ENCODE measurements around the gene GOLPH3L. TPM values are rescaled to one million over a fixed set of nuclear protein-coding genes. Genes with fewer than 3 reads are reported as not detected.
A peak's percentile ranks its signal among the peaks of the same experiment; 100 is the strongest.
"Not testable (repeated sequence)": the region's sequence is repeated elsewhere in the genome, so short reads cannot be mapped to it uniquely, and the experiment has no call there.

GOLPH3L gene
- total and polyA plus RNA-seq, 5 donors from 2014 or later: 8.6 to 30.0 (median 24.1) TPM

GRCh38 chr1:150657064-150657463 lies 39.9 kb downstream of the GOLPH3L start:
- not testable (repeated sequence) for H3K9me3 ChIP-seq (ENCODE audit: control insufficient read depth in 2 of 2, low read length in 2 of 2); H3K4me1 Mint-ChIP-seq; H3K27me3 ChIP-seq (ENCODE audit: control insufficient read depth, insufficient read depth, low read length); H3K27ac ChIP-seq (ENCODE audit: insufficient read depth, low read length, poor library complexity, severe bottlenecking); H3K9me3 Mint-ChIP-seq; H3K27me3 Mint-ChIP-seq; H3K4me3 ChIP-seq (ENCODE audit: low read depth, low read length); H3K27ac Mint-ChIP-seq; DNase-seq; H3K4me3 Mint-ChIP-seq; ATAC-seq (ENCODE audit: low read depth in 2 of 2); H3K4me1 ChIP-seq (ENCODE audit: control insufficient read depth, insufficient read depth, low read length, poor library complexity, severe bottlenecking)
- H3K36me3 Mint-ChIP-seq: peaks cover 35% of the 10 kb centered on the region
- peaks cover 21% of the 10 kb centered on the region for H3K36me3 ChIP-seq (ENCODE audit: control insufficient read depth, insufficient read depth, low read length)

GRCh38 chr1:150654635-150655034 lies 42.3 kb downstream of the GOLPH3L start:
- H3K27me3 ChIP-seq (ENCODE audit: control insufficient read depth, insufficient read depth, low read length); DNase-seq; H3K4me1 Mint-ChIP-seq; H3K4me3 ChIP-seq (ENCODE audit: low read depth, low read length); H3K9me3 ChIP-seq (ENCODE audit: control insufficient read depth in 2 of 2, low read length in 2 of 2); H3K9me3 Mint-ChIP-seq; H3K27me3 Mint-ChIP-seq; H3K4me1 ChIP-seq (ENCODE audit: control insufficient read depth, insufficient read depth, low read length, poor library complexity, severe bottlenecking); ATAC-seq (ENCODE audit: low read depth in 2 of 2); H3K27ac ChIP-seq (ENCODE audit: insufficient read depth, low read length, poor library complexity, severe bottlenecking): not testable (repeated sequence)
- H3K4me3 Mint-ChIP-seq: peak overlapping the region in 1 of 4 donors; percentile 14
- peak overlapping the region in 1 of 3 donors; percentile 21 for H3K27ac Mint-ChIP-seq
- peaks cover 15% of the 10 kb centered on the region for H3K36me3 ChIP-seq (ENCODE audit: control insufficient read depth, insufficient read depth, low read length)
- peaks cover 23% of the 10 kb centered on the region for H3K36me3 Mint-ChIP-seq

DNA sequence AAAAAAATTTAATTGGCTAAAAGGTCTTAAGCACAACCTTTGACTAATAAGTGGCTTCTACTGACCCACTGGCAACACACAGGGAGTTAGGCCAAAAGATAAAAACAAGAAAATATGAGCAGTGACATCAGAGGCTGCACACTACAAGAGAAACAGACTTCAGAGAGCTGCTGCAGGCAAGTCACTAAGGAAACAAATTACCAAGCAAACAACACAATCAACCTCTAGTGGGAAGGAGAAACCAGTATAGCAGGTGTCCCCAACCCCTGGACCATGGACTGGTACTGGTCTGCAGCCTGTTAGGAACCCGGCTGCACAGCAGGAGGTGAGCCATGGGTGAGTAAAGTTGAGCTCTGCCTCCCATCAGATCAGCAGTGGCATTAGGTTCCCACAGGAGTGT lies 46.8 kb downstream of the GOLPH3L start:
- Mint-ChIP-seq H3K36me3 (peaks cover 31% of the 10 kb centered on the region), H3K27ac (no peak overlapping the region)

DNA sequence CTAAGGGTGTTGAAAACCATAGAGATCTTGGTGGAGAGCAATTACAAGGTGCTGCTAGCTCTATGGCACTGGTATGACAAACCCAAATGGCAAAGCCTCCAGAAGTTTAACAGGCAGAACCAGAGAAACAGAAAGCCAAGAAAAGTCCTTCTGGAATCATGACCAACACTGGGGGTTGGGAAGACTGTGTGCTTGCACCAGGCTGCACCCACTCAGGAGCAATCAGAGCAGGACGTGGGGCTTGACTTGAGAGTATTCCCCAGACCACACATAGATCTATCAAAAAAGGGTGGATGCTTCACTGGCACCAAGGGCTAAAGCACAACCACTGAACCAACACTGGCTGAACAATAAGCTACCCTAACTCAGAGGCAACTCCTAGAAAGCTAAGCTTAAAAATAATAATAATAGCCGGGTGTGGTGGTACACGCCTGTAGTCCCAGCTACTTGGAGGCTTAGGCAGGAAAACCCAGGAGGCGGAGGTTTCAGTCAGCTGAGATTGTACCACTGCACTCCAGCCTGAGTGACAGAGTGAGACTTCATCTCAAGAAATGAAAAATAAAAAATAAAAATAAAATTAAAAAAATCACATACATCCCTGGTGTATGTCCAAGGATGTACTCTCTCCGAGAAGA lies 47.4 kb downstream of the GOLPH3L start:
- H3K9me3 ChIP-seq (ENCODE audit: control insufficient read depth in 2 of 2, low read length in 2 of 2): no peaks in the 10 kb centered on the region
- peak overlapping the region in 2 of 3 donors; percentile 38 to 66 for H3K27ac Mint-ChIP-seq
- H3K4me1 ChIP-seq (ENCODE audit: control insufficient read depth, insufficient read depth, low read length, poor library complexity, severe bottlenecking): no peaks in the 10 kb centered on the region
- H3K27ac ChIP-seq (ENCODE audit: insufficient read depth, low read length, poor library complexity, severe bottlenecking): no peak overlapping the region
- peaks cover 0 to 7% (median 5%) of the 10 kb centered on the region in 4 donors for H3K4me1 Mint-ChIP-seq
- DNase-seq (no peak), ATAC-seq (ENCODE audit: low read depth in 2 of 2) (no peak)
- no peaks in the 10 kb centered on the region for H3K27me3 ChIP-seq (ENCODE audit: control insufficient read depth, insufficient read depth, low read length)
- no peak overlapping the region for H3K4me3 ChIP-seq (ENCODE audit: low read depth, low read length)
- no peak overlapping the region for H3K4me3 Mint-ChIP-seq
- H3K27me3 Mint-ChIP-seq: no peaks in the 10 kb centered on the region
- H3K9me3 Mint-ChIP-seq: no peaks in the 10 kb centered on the region
- H3K36me3 ChIP-seq (ENCODE audit: control insufficient read depth, insufficient read depth, low read length): peaks cover 41% of the 10 kb centered on the region
- peaks cover 31% of the 10 kb centered on the region for H3K36me3 Mint-ChIP-seq

More for the DNA sequence above, 46.8 kb downstream of the GOLPH3L start:
- no peak overlapping the region for H3K4me3 ChIP-seq (ENCODE audit: low read depth, low read length)
- no peaks in the 10 kb centered on the region for H3K4me1 ChIP-seq (ENCODE audit: control insufficient read depth, insufficient read depth, low read length, poor library complexity, severe bottlenecking)
- no peaks in the 10 kb centered on the region for H3K9me3 ChIP-seq (ENCODE audit: control insufficient read depth in 2 of 2, low read length in 2 of 2)
- ATAC-seq (ENCODE audit: low read depth in 2 of 2) (no peak), DNase-seq (no peak)
- Mint-ChIP-seq H3K4me1 (peaks cover 0 to 7% (median 5%) of the 10 kb centered on the region in 4 donors), H3K27me3 (no peaks in the 10 kb centered on the region), H3K9me3 (no peaks in the 10 kb centered on the region), H3K4me3 (no peak overlapping the region)
- peaks cover 41% of the 10 kb centered on the region for H3K36me3 ChIP-seq (ENCODE audit: control insufficient read depth, insufficient read depth, low read length)
- no peak overlapping the region for H3K27ac ChIP-seq (ENCODE audit: insufficient read depth, low read length, poor library complexity, severe bottlenecking)
- no peaks in the 10 kb centered on the region for H3K27me3 ChIP-seq (ENCODE audit: control insufficient read depth, insufficient read depth, low read length)

DNA sequence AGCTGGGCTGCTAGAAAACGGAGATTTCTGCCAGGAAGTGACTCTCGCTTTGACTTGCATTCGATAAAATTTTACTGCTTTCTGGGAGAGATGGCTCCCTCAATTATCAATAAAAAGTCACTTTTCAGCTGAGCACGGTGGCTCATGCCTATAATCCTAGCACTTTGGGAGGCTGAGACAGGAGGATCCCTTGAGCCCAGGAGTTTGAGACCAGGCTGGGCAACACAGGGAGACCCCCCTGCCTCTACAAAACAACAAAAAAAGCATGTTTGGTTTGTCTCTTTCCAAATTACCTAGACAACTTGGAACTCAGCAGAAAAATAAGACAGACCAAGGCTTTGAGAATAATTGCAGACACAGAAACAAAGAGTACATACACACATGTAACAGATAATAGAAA lies 54.7 kb downstream of the GOLPH3L start:
- no peaks in the 10 kb centered on the region for H3K4me1 Mint-ChIP-seq

GRCh38 chr1:150641126-150641815 lies 55.7 kb downstream of the GOLPH3L start:
- not testable (repeated sequence) for H3K4me3 ChIP-seq (ENCODE audit: low read depth, low read length); H3K27ac Mint-ChIP-seq; H3K9me3 Mint-ChIP-seq; H3K4me1 Mint-ChIP-seq; H3K9me3 ChIP-seq (ENCODE audit: control insufficient read depth in 2 of 2, low read length in 2 of 2); H3K27ac ChIP-seq (ENCODE audit: insufficient read depth, low read length, poor library complexity, severe bottlenecking); ATAC-seq (ENCODE audit: low read depth in 2 of 2); H3K36me3 Mint-ChIP-seq; H3K27me3 Mint-ChIP-seq; DNase-seq; H3K27me3 ChIP-seq (ENCODE audit: control insufficient read depth, insufficient read depth, low read length); H3K4me3 Mint-ChIP-seq; H3K36me3 ChIP-seq (ENCODE audit: control insufficient read depth, insufficient read depth, low read length); H3K4me1 ChIP-seq (ENCODE audit: control insufficient read depth, insufficient read depth, low read length, poor library complexity, severe bottlenecking)

More for the DNA sequence above, 54.7 kb downstream of the GOLPH3L start:
- no peaks in the 10 kb centered on the region for H3K9me3 ChIP-seq (ENCODE audit: control insufficient read depth in 2 of 2, low read length in 2 of 2)
- Mint-ChIP-seq H3K9me3 (no peaks in the 10 kb centered on the region), H3K27ac (no peak overlapping the region), H3K4me3 (no peak overlapping the region), H3K36me3 (peaks cover 5% of the 10 kb centered on the region), H3K27me3 (no peaks in the 10 kb centered on the region)
- H3K27me3 ChIP-seq (ENCODE audit: control insufficient read depth, insufficient read depth, low read length): no peaks in the 10 kb centered on the region
- ATAC-seq (ENCODE audit: low read depth in 2 of 2) (no peak), DNase-seq (no peak)
- no peak overlapping the region for H3K27ac ChIP-seq (ENCODE audit: insufficient read depth, low read length, poor library complexity, severe bottlenecking)
- H3K4me3 ChIP-seq (ENCODE audit: low read depth, low read length): no peak overlapping the region
- no peaks in the 10 kb centered on the region for H3K4me1 ChIP-seq (ENCODE audit: control insufficient read depth, insufficient read depth, low read length, poor library complexity, severe bottlenecking)
- H3K36me3 ChIP-seq (ENCODE audit: control insufficient read depth, insufficient read depth, low read length): peaks cover 8% of the 10 kb centered on the region

GRCh38 chr1:150638430-150638829 lies 58.5 kb downstream of the GOLPH3L start:
- not testable (repeated sequence) for ATAC-seq (ENCODE audit: low read depth in 2 of 2); H3K9me3 Mint-ChIP-seq; H3K36me3 ChIP-seq (ENCODE audit: control insufficient read depth, insufficient read depth, low read length); H3K27ac ChIP-seq (ENCODE audit: insufficient read depth, low read length, poor library complexity, severe bottlenecking); H3K4me1 Mint-ChIP-seq; H3K4me3 Mint-ChIP-seq; H3K27ac Mint-ChIP-seq; H3K36me3 Mint-ChIP-seq; H3K4me3 ChIP-seq (ENCODE audit: low read depth, low read length); H3K9me3 ChIP-seq (ENCODE audit: control insufficient read depth in 2 of 2, low read length in 2 of 2); H3K4me1 ChIP-seq (ENCODE audit: control insufficient read depth, insufficient read depth, low read length, poor library complexity, severe bottlenecking); H3K27me3 ChIP-seq (ENCODE audit: control insufficient read depth, insufficient read depth, low read length); DNase-seq; H3K27me3 Mint-ChIP-seq

Measured in CD4-positive, CD25-positive, alpha-beta regulatory T cell (primary cell).